HG03378 (cell line): ENCODE results near the gene MEIS1.

Source experiments
- ATAC-seq: cut with Tn5 transposase; IDR thresholded peaks from one replicate; pipeline ENCODE4 v1.9.1; 2021; ENCODE audit warnings: mild to moderate bottlenecking, moderate library complexity; ENCODE audit not compliant: unreplicated experiment

The MEIS1 gene

DNA sequence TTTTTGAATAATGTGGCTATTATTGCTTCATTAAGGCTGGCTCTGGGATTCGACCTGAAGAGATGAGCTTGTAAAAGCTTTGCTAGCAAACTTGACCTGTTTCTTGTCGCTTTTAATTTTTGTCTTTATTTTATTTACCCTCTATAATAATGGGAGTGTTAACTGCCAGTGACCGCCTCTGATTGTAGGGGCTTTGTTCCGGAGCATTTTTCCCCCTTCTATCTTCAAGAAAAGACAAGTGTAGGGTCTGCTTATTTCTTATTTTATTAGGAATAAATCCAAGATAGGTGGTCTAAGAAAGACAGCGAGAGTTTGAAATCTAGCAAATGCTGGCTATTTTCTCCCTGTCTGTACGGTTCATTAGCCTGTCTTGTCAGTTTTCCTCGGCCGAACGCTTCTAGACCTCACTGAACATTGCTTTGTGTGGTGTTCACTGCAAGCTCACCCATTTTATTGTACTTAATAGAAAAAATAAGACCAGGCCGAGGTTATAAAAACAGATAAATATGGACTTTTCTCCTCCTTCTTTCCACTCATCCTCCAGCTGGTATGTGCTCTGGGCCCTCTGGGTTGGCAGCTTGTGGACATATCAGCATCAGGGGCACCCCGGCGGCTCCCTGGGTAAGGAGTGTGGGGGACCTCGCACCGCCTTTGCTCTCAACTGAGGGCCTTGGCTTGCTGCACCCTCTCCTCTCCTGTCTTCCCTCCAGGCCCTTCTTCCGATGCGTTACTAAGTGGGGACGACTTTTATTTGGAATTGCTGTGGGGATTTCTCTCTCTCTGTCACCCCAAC lies 8.5 kb downstream of the MEIS1 start:
- ATAC-seq, result no peak

DNA sequence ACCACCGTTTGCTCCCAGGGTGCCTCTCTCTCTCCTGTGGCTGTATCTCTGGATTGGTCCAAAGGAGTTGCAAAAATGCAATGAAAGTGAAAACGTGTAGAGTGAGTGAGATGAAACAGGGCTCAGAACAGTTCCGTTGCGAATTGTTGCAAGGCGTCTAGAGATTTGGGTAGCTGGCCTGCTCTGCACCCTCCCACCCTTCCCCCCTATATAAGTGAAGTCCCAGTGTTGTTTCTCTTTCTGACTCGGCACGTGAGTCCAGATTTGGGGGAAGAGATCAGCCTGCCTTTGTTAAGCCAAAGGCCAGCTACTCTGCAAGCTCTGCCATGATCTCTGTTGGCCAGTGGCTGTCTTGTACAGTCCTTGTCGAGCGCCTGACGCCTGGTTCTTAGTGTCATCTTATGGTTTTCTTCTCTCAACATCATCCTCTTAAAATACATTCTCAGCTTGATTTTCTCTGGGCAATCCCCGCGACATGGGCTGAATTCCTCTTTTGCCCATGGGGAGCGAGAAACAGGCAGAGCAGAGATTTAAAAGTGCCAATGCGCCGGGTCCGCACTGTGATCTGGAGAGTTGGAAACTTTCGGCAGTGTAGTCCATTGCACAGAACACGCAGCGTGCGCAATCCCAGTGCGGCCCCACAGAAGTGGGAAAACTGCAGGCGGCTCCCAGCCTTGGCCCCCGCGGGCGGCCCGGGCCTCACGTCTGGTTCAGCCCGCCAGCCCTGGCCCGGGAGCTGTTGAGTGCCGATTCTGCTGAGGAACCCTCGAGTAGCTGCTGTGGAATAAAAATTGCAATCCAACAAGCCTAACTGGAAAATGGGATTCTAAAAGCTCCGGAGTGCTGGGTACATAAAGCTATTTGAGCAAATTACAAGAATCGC lies 9.3 kb downstream of the MEIS1 start:
- ATAC-seq, result no peak

DNA sequence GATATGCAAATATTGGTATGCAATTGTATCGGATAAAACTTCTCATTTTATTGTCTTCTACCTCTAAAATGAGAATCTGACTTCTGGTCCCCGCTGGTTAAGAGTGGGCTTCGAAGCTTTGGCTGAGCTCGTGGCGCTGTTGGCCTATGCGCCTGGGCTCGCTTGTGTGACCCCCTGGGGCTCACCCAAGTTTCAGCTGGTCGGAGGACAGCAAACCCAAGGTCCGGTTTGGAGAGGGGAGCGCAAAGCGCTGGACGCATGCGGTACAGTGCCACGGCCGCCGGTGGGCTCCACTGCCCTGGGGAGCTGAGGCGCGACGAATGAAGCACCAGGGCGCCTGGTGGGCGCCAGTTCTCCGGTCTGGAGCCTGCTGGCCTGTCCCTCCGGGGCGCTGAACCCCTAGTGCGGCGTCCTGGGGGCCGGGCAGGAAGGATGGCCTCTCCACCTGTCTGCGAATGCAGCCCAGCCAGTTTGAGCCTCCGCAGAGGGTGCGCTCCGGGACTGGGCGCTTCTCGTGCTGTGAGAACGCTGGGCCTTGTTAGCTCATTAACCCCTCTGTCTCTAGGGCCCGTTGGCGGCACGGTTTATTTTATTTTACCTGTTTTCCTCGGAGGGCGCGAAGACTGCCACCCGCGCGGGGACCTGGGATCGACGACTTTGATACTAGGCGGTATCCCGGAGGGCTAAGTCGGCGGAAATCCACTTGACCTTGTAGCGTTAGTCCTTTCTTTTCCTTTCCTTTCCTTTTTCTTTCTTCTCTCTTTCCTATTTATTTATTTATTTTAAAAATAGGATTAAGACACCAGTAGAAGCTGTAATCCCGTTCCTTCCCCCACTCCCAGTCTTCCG lies 10.4 kb downstream of the MEIS1 start:
- ATAC-seq, result no peak

DNA sequence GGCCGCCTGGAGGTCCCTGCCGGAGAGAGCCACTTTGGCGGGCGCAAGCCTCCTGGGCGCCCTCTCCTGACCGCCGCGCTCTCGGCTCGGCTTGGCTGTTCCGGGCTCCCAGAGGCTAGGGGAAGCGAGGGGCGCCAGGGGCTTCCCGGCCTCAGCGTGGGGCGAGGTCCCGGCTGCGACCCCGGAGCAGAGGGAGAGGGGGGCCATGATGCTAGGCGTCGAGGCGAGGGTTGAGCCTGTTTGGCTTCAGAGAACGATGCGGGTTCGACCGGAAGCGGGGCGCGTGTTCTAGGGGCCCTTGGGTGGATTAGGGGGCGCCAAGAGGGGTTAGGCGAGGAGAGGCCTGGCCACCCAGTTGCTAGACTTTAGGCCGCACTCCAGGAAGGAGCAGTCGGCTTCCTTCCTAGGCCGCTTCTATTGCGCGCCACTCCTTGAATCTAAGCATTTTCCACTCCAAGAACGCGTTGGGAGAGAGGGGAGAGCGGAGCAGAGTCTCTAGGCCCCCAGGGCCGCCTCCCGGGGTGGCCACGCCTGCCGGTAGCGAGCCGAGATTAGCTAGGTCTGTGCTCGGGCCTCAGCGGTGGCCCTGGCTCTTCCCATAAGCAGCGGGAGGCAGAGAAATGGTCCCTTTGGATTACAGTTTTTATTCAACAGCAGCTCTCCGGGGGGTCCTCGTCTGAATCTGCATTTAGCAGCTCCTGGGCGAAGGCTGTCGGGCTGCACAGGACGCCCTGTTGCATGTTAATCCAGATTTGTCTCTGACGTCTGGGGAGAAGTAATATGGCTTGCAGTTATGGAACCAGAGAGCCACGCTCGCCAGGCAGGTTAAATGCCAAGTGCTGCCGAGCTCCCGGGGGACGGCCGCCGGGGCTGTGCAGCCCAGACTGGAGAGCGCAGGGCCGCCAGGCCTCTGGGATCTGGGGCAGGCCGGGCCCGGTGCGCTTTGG lies 11.3 kb downstream of the MEIS1 start:
- ATAC-seq, result no peak

DNA sequence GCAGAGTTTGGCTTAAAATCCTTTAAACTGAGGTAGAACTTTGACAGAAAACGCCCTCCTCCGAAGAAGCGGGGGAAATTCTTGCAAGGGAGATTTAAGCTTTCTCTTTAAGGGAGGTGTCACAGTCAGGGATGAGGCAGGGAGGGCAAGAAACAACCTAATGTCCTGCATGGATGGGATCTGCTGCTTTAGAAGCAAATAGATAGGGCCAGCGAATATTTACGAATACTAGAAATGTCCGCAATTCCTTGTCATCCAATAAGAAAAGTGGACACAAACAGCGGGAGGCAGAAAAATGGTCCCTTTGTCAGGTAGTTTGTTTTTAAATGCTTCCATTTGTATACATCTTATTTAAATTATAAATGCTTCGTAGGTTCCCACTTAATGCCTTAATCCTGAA lies 12.0 kb downstream of the MEIS1 start:
- no peak for ATAC-seq

DNA sequence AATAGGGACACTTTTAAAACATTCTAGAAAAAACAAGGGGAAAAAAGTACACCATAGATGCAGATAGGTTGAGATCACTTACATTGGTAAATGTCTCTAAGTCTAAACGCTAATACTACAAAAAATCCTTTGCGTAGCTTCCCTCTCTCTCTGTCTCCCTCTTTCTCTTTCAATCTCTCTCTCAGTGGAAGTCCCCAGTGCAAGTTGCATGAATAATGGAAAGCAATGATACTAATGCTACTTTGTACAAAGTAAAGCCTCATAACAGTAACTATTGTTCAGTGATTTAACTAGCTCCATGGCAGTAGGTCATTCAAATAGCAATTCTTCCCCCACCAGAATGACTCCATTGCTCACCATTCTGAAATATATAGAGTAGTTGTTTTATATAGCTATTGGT lies 12.8 kb downstream of the MEIS1 start:
- ATAC-seq, result no peak

DNA sequence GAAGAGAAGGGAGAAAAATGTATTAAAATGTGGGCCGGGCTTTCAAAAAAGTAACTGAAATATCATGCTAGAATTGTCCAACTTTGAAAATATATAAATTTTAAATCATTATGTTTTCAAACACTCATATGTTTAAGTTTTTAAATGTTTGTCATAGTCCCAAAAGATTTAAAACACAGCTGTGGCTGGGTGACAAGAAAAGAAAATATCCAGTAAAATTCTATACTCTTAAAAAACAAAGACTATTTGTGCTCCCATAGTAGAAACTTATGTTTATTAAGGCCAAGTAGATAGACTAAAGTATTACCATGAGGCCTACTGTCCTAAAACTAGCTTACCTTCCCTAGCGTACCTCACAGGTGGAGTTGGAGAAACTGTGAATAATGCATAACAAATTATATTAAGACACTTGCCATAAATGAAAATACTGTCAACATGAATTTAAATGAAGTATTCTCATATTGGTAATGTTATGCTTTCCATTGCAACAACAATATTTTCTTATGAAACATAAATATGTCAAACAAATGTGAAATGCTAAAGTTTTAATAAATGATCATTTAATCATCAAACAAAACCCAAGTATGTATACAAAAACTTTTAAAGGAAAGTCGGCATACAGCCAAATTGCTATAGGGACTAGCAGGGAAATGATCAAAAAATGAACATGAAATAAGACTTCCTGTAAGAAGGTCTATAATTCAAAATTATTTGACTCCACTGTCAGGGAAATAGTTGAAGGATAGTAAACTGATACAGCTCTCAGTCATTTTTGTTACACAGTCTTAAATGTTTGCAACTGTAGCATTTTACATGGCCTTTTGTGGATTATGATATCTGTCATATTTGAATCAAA lies 13.4 kb downstream of the MEIS1 start:
- ATAC-seq, result no peak

DNA sequence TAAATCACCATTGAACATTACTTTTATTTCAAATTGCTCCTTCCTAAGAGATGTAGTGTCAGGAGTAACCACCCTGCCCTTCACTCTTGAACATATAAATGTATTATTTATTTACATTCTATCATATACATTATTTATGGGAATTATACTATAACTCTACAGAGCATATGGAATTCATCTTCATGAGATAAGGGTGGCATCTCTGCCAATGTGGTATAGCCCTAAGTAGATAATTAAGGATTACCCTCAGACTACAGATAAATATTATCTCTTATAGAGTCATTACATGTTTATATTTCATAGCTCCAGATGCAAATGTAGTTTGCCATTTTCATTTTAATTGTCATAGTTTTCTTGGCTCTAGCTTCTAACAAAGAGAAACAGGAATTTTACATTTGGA lies 17.3 kb downstream of the MEIS1 start:
- no peak for ATAC-seq

DNA sequence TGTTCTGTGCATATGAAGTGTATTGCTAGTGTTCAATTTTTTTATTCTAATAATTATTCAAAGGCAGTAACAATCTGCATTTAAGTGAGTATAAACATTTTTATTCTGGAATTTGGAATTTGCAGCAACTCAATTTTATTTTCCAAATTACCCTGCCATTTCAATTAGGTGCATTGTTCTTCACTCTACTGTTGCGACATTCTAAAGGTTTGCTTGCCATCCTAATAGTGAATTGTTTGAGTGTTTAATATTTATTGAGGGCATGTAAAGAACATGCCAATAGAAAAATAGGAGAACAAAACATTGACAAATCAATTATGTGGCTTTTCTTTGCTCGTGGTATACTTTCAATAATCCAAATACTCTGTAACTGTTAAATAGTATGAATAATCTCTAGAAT lies 18.0 kb downstream of the MEIS1 start:
- no peak for ATAC-seq

DNA sequence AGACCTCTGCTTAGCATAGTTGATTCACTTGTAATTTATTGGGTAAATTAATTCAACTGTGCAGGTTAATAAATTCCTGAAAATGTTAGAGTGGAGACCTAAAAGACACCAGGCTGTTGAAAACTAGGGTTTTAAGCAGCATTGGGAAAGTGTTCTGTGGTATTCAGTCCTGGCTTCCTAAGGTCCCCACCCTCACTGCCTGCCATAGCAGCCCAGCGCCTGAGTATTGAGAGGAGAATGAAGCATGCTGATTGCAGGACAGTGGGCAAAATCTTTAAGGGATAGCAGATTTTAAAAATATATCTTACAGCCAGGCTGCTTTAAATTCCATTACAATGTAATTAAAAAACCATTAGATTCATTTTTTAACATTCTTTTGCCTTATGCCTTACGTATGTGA lies 20.6 kb downstream of the MEIS1 start:
- no peak for ATAC-seq

DNA sequence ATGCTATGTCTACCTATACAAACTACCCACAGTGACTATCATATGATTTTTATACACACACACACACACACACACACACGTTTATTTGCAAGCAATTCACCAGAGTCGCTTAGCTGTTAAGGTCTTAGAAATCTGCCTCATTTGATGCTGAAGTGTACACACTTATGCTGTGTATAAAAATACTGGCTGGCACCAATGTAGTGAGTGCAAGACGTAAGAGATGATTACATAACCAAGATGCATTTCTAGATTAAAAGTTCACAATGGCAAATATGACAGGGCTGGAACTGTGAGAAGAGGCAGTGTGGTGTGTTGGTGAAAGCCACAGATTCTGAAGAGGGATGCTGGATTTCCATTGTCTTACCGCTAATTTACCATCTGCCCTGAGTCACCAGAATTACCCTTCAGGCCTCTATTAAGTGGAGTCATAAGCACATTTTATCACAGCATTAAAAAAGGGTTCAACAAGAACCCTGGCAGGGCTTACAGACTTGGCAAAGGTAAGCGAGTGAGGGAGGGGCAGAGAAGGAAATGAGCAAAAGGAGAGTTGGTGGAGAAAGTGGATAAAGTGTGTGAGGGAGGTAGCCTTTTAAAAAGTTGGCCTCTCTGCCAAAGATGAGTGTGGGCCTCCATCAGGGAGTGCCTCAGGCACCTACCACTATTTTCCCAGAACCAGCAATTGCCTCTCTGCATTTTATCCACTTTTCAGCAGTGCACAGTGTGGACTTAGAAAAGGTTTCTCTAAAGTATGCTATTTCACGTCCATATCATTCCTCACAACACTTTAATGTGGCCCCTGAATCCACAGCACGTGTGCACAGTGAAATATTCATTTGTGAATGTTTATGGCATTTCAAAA lies 21.5 kb downstream of the MEIS1 start:
- no peak for ATAC-seq

DNA sequence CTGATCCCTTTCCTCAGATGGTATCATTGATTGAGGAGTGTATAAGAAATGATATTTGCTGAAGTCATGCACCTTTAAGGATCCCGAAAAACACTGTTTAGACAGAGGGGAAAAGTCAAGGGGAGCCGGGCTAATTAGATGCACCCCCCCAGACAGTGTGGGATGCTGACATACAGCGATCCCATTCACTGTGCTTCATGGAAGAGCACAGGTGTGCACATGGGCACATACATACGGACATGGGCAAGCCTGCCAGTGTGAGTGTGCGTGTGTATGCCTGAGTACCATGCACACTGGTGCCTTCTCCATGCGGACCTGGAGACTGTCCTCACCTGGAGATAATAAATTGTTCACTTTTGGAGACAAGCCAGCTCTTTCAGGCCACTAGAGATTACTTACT lies 22.6 kb downstream of the MEIS1 start:
- ATAC-seq, result no peak

DNA sequence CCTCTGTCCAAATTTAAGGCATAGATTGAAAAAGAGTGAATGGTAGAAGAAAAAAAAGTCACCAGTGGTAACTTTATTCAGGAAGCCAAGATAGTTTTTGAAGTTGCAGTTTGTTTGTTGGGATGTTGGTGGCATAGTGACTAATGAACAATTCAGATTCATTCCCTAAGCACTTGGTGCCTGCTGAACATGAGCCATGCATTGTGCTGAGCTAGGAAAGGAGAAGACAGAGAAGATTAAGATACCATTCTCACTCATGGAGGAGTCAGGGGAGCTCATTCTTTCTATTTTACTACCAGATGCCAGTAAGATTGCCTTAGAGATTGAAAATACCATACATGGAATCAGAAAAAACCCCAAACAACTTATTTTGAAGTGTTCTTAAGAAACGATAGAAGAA lies 25.1 kb downstream of the MEIS1 start:
- no peak for ATAC-seq

DNA sequence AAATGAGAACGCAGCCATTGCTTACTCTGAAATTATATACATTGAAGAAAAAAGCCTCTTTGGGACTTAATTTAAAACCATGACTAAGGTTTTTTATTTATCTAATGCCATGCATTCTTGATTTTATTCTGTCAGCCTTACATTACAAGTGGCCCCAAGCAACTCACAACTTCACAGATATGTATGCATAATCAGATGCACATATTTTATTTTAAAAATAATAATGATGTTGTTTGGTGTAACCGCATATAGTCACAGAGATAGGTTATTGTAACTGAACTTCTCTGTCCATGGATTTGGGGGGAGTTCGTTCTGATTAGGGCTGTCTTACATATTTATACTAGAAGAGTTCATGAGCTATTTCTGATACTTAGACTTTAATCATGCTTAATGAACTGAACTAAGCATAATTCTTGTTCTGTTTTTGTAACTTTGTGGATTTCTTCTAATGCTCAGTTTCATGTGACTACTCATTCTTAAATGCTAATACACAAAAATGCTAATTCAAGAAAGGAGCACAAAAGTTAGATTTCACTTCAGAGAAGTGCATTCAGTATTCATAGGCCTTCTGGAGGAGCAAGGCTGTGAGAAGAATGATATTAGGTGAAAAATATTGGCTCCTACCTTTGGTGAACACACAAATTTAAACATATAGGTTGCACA lies 26.2 kb downstream of the MEIS1 start:
- ATAC-seq, result no peak

DNA sequence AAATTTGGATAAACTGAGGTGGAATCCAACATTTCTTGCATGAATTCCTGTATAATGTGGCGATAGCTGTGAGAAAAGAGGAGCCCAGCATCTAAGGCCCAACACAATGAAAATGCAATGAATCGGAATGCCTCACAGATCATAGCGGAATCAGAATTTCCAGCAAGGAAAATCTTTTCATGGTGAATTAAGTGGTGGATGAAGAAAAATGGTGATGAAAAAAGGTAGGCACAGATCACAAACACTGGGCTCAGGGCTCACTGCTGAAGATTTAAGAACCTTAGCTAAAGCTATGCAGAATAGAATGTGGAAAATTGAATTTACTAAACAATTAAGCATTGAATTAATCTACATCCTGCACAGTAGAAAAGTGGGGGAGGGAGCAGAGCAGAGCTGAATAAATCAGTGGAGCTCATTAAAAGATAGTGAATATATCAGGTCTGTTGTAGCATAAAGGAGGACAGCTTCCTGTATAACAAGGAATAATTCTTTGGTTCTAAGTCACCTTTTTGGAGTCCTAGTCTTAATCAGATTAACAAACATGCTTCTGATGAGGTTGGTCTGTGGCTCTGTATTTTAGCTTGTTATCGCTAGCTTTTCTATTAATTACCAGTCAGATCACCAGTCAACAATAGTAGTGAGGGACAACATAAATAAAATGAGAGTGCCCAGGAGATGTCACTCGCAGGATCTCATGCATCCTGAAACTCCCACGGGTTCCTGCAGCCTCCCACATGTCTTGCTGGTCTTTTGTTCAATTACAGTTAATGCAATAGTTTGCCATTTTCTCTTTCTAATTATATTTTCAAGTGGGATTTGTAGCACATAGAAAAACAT lies 27.0 kb downstream of the MEIS1 start:
- ATAC-seq, result no peak

DNA sequence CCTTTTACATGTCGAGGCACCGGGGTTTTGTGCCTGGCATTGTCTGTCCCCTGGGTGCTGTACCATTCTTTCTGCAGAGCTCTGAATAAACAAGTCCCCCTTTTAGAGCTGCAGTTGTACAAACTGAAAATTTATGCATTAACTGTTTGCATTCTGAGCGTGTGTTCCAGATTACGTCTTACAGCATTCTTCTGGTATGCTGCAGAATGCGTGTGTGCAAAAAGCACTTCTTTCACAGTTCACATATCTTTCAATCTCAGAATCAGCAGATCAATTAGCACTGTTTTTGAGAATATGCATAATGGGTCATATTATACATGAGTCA lies 27.5 kb downstream of the MEIS1 start:
- no peak for ATAC-seq

DNA sequence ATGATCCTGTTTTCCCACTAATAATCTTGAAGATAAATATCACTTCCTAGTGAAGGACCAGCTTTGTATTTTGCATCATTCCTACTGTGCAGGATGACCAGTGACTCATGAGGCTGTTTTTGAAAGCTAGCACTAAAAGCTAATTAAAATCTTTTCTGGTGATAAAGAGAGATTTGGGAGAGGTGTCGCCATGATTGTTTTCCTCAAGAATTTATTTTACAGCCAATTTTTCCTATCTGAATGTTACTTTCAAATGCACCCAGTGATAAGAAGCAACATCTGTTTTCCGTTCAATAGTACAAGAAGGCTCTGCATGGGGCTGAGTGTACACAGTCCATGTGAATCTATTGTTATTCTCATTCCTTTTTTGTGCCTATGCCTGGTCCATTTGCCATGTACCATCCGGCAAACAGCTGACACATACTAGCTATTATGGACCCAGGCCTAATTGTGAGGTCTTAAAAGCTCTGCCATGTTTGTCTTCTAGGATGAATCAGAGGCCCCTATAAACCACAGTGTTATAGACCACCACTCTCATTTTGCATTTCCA lies 28.4 kb downstream of the MEIS1 start:
- no peak for ATAC-seq
